Prostate gland (tissue), 2 donors: ENCODE measurements around the gene CA12. TPM values are rescaled to one million over a fixed set of nuclear protein-coding genes. Genes with fewer than 3 reads are reported as not detected.

ENCODE experiments used
- DNase-seq: peaks from one replicate; pipeline ENCODE4 v3.0.0-alpha.2; 2019; ENCODE audit warnings: low spot score
- H3K27ac ChIP-seq, 2 donors: fragments of 200-600 bp; sonication (generic); 2 replicates each; pipeline ENCODE4 v1.5.1; 2017 to 2019
- H3K27me3 ChIP-seq: fragments of 200-600 bp; sonication (generic); replicated peaks from 2 replicates; pipeline ENCODE4 v1.5.1; 2019; ENCODE audit not compliant: insufficient read depth
- H3K36me3 ChIP-seq, 2 donors: fragments of 200-600 bp; sonication (generic); 1 replicate in 1 of 2; 2 replicates in 1 of 2; pipeline versions ENCODE4 v1.5.1 to v1.8.1; 2017 to 2019
- H3K4me1 ChIP-seq: fragments of 200-600 bp; sonication (generic); replicated peaks from 2 replicates; pipeline ENCODE4 v1.5.1; 2019
- H3K4me3 ChIP-seq, 2 donors: fragments of 200-600 bp; sonication (generic); 2 replicates each; pipeline ENCODE4 v1.5.1; 2017 to 2019
- H3K9me3 ChIP-seq: fragments of 200-600 bp; sonication (generic); 2 replicates; pipeline ENCODE4 v1.5.1; 2017
- CTCF ChIP-seq, 4 experiments: fragments of 200-600 bp in 2 of 4; fragments of 450-650 bp in 2 of 4; sonication (generic) in 2 of 4; IDR thresholded peaks; 1 replicate in 3 of 4; 2 replicates in 1 of 4; pipeline ENCODE4 v1.5.1; 2016 to 2019; ENCODE audit warnings: antibody characterized with exemption in 4 of 4, mild to moderate bottlenecking in 2 of 4, moderate library complexity in 2 of 4
- POLR2A ChIP-seq: fragments of 450-650 bp; IDR thresholded peaks from one replicate; pipeline ENCODE4 v1.6.1; 2016; ENCODE audit warnings: antibody characterized with exemption, mild to moderate bottlenecking
- POLR2AphosphoS5 ChIP-seq: sonication (generic); formaldehyde crosslinking; IDR thresholded peaks from one replicate; pipeline ENCODE4 v1.6.1; 2017; ENCODE audit warnings: antibody characterized with exemption
- WGBS: methylation state at CpG from one replicate; pipeline ENCODE4 v1.1.5; 2018; 5-methylcytosine and 5-hydroxymethylcytosine counted together
- intact Hi-C: fragments of 100-400 bp; cut with DNase I; formaldehyde crosslinking; loops from one replicate; pipeline ENCODE4 v1.14.2; 2022
- total RNA-seq, 2 donors: library from RNA; depleted of rRNA; stranded (reverse); fragments of >200 nt; gene quantifications; one replicate each; pipeline ENCODE4 v1.1.0, GENCODE V29; 2016

The CA12 gene
- total RNA-seq, 2 donors from 2014 or later = 3.0 to 9.5 TPM

GRCh38 chr15:63372018-63372705, 9.5 kb downstream of the CA12 start:
- no peaks in the 10 kb centered on the region for H3K36me3 ChIP-seq
- H3K9me3 ChIP-seq = no peaks in the 10 kb centered on the region
- 75% methylated on average over 11 of the region's 12 CpGs for WGBS
- no peak for TF ChIP-seq CTCF (IDR thresholded peaks at IDR 0.05)
- TF ChIP-seq POLR2A = no peak
- no peak for TF ChIP-seq POLR2AphosphoS5
- intact Hi-C loops = no loop called here
- H3K27me3 ChIP-seq = no peaks in the 10 kb centered on the region
- no peak overlapping the region for H3K27ac ChIP-seq
- H3K4me1 ChIP-seq = peaks cover 3% of the 10 kb centered on the region
- H3K4me3 ChIP-seq = no peak overlapping the region
- no peak for DNase-seq

GRCh38 chr15:63371297-63371918, 10.2 kb downstream of the CA12 start:
- DNase-seq = no peak
- no peaks in the 10 kb centered on the region for H3K27me3 ChIP-seq
- H3K4me1 ChIP-seq = peaks cover 3% of the 10 kb centered on the region
- intact Hi-C loops = no loop called here
- TF ChIP-seq POLR2AphosphoS5 (no peak), CTCF (IDR thresholded peaks at IDR 0.05) (no peak), POLR2A (no peak)
- no peaks in the 10 kb centered on the region for H3K36me3 ChIP-seq
- H3K4me3 ChIP-seq = no peak overlapping the region
- no peaks in the 10 kb centered on the region for H3K9me3 ChIP-seq
- H3K27ac ChIP-seq = no peak overlapping the region
- 65% methylated on average over 15 of the region's 15 CpGs for WGBS

GRCh38 chr15:63370764-63371163, 10.9 kb downstream of the CA12 start:
- WGBS = 98% methylated on average over 4 of the region's 4 CpGs
- no peaks in the 10 kb centered on the region for H3K9me3 ChIP-seq
- no peak overlapping the region for H3K27ac ChIP-seq

GRCh38 chr15:63369781-63370180, 11.9 kb downstream of the CA12 start:
- WGBS = 95% methylated on average over 4 of the region's 4 CpGs
- intact Hi-C loops = no loop called here
- Histone ChIP-seq H3K4me3 (no peak overlapping the region), H3K4me1 (no peaks in the 10 kb centered on the region), H3K36me3 (no peaks in the 10 kb centered on the region), H3K9me3 (no peaks in the 10 kb centered on the region), H3K27ac (no peak overlapping the region), H3K27me3 (no peaks in the 10 kb centered on the region)
- no peak for TF ChIP-seq POLR2AphosphoS5
- TF ChIP-seq POLR2A = no peak
- no peak for TF ChIP-seq CTCF (IDR thresholded peaks at IDR 0.05)
- DNase-seq = no peak

More at GRCh38 chr15:63370764-63371163, 10.9 kb downstream of the CA12 start:
- intact Hi-C loops = no loop called here
- no peaks in the 10 kb centered on the region for H3K27me3 ChIP-seq
- TF ChIP-seq POLR2A = no peak
- TF ChIP-seq POLR2AphosphoS5 = no peak
- no peak for TF ChIP-seq CTCF (IDR thresholded peaks at IDR 0.05)
- H3K36me3 ChIP-seq = no peaks in the 10 kb centered on the region
- no peak overlapping the region for H3K4me3 ChIP-seq
- peaks cover 3% of the 10 kb centered on the region for H3K4me1 ChIP-seq
- no peak for DNase-seq

- no peak overlapping the region for H3K4me3 ChIP-seq
- TF ChIP-seq CTCF (IDR thresholded peaks at IDR 0.05) (no peak), POLR2AphosphoS5 (no peak), POLR2A (no peak)
- no peaks in the 10 kb centered on the region for H3K36me3 ChIP-seq
- WGBS = 79% methylated on average over 3 of the region's 3 CpGs
- no peaks in the 10 kb centered on the region for H3K27me3 ChIP-seq
- DNase-seq = no peak
- H3K4me1 ChIP-seq = no peaks in the 10 kb centered on the region
- H3K9me3 ChIP-seq = no peaks in the 10 kb centered on the region
- intact Hi-C loops = no loop called here
- no peak overlapping the region for H3K27ac ChIP-seq
Measured at GRCh38 chr15:63369296-63369695, 12.3 kb downstream of the CA12 start.
